Peyer's patch (tissue), 4 donors: ENCODE results near the gene MAN1A1.

Experiments used
- CTCF ChIP-seq, 6 experiments: fragments of 450-650 bp in 4 of 6; fragments of 200-600 bp in 2 of 6; sonication (generic) in 1 of 6; IDR thresholded peaks; one replicate each; pipeline ENCODE4 v1.5.1; 2017 to 2019; ENCODE audit warnings: antibody characterized with exemption in 6 of 6, mild to moderate bottlenecking in 3 of 6, moderate library complexity in 1 of 6
- POLR2A ChIP-seq, 2 donors: fragments of 450-650 bp; IDR thresholded peaks; one replicate each; pipeline ENCODE4 v1.5.1; 2017; ENCODE audit warnings: antibody characterized with exemption in 2 of 2, mild to moderate bottlenecking in 2 of 2, moderate library complexity in 2 of 2

GRCh38 chr6:119138906-119139541 lies 210.5 kb downstream of the MAN1A1 start:
- no peak for TF ChIP-seq CTCF (IDR thresholded peaks at IDR 0.05)
- TF ChIP-seq POLR2A (IDR thresholded peaks at IDR 0.05): no peak
